IgD-negative memory B cell (primary cell): Measurements from ENCODE around the gene DPH2. TPM values are rescaled to one million over a fixed set of nuclear protein-coding genes. Genes with fewer than 3 reads are reported as not detected.
A peak's percentile ranks its signal among the peaks of the same experiment; 100 is the strongest.

ENCODE experiments used
- H3K27ac Mint-ChIP-seq, 3 donors: one replicate each; pipeline ENCODE4 v1.8.0; 2020 to 2022; ENCODE audit warnings: mild to moderate bottlenecking in 3 of 3, mixed read lengths in 3 of 3, moderate library complexity in 1 of 3
- H3K27me3 Mint-ChIP-seq: one replicate; pipeline ENCODE4 v1.8.0; 2021; ENCODE audit warnings: mixed read lengths
- H3K36me3 Mint-ChIP-seq: one replicate; pipeline ENCODE4 v1.8.0; 2020; ENCODE audit warnings: mild to moderate bottlenecking, mixed read lengths
- H3K4me1 Mint-ChIP-seq, 3 donors: one replicate each; pipeline ENCODE4 v1.8.0; 2020 to 2022; ENCODE audit warnings: mixed read lengths in 3 of 3, mild to moderate bottlenecking in 1 of 3
- H3K4me3 Mint-ChIP-seq, 4 donors: one replicate each; pipeline ENCODE4 v1.8.0; 2020 to 2022; ENCODE audit warnings: mild to moderate bottlenecking in 4 of 4, mixed read lengths in 4 of 4, moderate library complexity in 3 of 4
- H3K9me3 Mint-ChIP-seq, 3 donors: one replicate each; pipeline ENCODE4 v1.8.0; 2020 to 2021; ENCODE audit warnings: mixed read lengths in 3 of 3, mild to moderate bottlenecking in 1 of 3
- polyA plus RNA-seq: library from polyadenylated mRNA; unstranded; fragments of 300-500 nt; fragmentation: Illumina TruSeq; gene quantifications from one replicate; pipeline ENCODE4 v1.2.3, GENCODE V29; 2021

DPH2 gene
- polyA plus RNA-seq, 1 donor from 2014 or later = 38.4 TPM

DNA sequence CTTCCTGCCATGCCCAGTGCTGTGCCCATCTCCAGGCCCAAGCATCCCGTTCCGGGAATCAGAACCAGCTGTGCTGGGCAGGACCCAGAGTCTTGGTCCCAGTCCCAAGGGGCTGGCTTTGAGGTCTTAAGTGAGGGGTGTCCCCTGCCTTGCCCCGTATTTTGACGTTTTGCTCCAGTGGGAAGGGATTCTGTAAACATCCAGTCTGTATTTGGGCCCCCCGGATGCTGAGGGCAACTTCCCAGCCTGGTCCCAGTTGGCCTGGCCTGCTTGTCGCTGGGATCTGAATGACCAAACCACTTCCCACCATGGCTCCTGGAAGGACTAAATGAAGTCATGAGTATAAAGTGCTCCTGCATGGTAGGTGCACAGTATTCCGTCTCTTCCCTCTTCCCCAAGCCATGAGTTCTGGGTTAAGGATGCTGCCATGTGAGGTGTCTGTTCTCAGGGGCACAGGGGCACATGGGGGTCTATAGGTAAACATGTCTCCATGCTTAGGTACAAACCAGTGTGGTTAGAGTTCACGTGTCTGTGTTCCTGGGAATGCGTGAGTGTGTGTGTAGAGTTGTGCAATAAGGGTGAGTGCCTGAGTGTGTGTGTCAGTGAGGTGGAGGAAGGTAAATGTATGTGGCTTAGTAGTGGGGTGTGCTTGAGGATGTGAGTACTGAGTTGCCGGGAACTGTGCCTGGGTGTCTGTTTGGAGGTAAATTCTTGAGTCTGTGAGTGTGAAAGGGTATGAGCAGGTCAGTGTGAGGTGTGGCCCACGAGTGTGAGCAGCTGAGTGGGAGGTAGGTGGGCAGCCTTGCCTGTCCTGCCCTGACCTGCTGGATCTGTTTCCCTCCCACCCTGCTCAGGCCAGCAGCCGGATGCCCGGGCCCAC is 10.7 kb downstream of the DPH2 start:
- Mint-ChIP-seq H3K4me1 (peaks cover 14 to 37% (median 24%) of the 10 kb centered on the region in 3 donors), H3K9me3 (no peaks in the 10 kb centered on the region), H3K27ac (peak overlapping the region in 2 of 3 donors; percentile 36 to 49), H3K27me3 (peaks cover 3% of the 10 kb centered on the region), H3K36me3 (peaks cover 9% of the 10 kb centered on the region), H3K4me3 (peak overlapping the region; percentile 34 to 97 (median 88))

DNA sequence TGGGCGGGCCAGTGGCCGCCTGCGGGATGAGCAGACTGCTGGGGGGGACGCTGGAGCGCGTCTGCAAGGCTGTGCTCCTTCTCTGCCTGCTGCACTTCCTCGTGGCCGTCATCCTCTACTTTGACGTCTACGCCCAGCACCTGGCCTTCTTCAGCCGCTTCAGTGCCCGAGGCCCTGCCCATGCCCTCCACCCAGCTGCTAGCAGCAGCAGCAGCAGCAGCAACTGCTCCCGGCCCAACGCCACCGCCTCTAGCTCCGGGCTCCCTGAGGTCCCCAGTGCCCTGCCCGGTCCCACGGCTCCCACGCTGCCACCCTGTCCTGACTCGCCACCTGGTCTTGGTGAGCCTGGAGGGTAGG is 11.3 kb downstream of the DPH2 start:
- no peak overlapping the region for H3K27ac Mint-ChIP-seq
- peaks cover 14 to 34% (median 20%) of the 10 kb centered on the region in 3 donors for H3K4me1 Mint-ChIP-seq
- H3K9me3 Mint-ChIP-seq = no peaks in the 10 kb centered on the region
- H3K27me3 Mint-ChIP-seq = peaks cover 3% of the 10 kb centered on the region
- peak overlapping the region in 2 of 4 donors; percentile 16 to 34 for H3K4me3 Mint-ChIP-seq
- H3K36me3 Mint-ChIP-seq = peaks cover 9% of the 10 kb centered on the region

DNA sequence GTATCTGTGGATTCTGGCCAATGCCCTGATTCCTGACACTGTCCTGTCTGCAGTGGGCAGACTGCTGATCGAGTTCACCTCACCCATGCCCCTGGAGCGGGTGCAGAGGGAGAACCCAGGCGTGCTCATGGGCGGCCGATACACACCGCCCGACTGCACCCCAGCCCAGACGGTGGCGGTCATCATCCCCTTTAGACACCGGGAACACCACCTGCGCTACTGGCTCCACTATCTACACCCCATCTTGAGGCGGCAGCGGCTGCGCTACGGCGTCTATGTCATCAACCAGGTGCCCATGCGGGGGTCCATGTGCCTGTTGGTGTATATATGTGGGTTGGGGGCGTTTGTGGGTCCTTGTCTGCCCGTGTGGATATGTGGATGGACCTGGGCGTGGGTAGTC is 11.8 kb downstream of the DPH2 start:
- Mint-ChIP-seq H3K36me3 (peaks cover 9% of the 10 kb centered on the region), H3K9me3 (no peaks in the 10 kb centered on the region), H3K27me3 (peaks cover 3% of the 10 kb centered on the region), H3K4me3 (peak overlapping the region in 2 of 4 donors; percentile 25 to 34), H3K27ac (no peak overlapping the region), H3K4me1 (peaks cover 14 to 29% (median 20%) of the 10 kb centered on the region in 3 donors)

DNA sequence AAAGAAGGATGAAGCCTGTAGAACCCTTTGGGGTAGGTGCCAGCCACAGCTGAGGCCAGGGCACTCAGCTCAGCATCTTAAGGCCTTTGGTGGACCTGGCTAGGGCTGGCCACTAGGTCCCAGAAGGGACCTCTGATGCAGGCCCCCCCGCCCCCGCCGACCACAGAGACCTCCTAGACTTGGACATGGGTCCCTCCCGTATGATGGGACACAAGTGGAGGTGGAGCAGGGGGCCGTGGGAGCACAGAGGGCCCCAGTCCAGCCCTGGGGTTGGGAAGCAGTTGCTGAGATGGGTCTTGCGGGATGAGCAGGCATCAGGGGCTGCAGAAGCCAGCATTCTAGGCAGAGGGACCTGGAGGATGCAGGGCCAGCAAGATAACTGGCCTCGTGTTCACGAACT is 12.4 kb downstream of the DPH2 start:
- H3K4me3 Mint-ChIP-seq = peak overlapping the region in 1 of 4 donors; percentile 71
- no peak overlapping the region for H3K27ac Mint-ChIP-seq
- H3K27me3 Mint-ChIP-seq = peaks cover 3% of the 10 kb centered on the region
- H3K4me1 Mint-ChIP-seq = peaks cover 10 to 23% (median 15%) of the 10 kb centered on the region in 3 donors
- H3K36me3 Mint-ChIP-seq = peaks cover 4% of the 10 kb centered on the region
- no peaks in the 10 kb centered on the region for H3K9me3 Mint-ChIP-seq

DNA sequence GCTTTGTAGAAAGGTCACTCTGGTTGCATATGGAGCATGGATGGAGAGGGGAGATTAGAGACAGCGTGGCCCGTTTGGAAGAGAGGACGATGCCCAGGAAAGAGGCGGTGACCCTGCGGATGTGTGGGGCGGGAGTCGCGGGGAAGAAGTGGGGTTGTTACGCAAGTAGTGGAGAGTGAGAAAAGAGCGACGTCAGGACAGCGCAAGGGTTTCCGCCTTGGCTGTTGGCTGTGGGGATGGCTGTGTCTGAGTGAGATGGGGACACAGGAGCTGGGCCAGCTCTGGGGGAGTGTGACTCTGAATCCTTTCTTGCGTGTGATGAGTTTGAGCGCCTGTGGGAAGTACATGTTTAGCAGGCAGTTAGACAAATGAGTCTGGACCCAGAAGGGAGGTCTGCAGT is 13.0 kb downstream of the DPH2 start:
- Mint-ChIP-seq H3K4me3 (peak overlapping the region in 1 of 4 donors; percentile 71), H3K27ac (peak overlapping the region in 1 of 3 donors; percentile 32)

DNA sequence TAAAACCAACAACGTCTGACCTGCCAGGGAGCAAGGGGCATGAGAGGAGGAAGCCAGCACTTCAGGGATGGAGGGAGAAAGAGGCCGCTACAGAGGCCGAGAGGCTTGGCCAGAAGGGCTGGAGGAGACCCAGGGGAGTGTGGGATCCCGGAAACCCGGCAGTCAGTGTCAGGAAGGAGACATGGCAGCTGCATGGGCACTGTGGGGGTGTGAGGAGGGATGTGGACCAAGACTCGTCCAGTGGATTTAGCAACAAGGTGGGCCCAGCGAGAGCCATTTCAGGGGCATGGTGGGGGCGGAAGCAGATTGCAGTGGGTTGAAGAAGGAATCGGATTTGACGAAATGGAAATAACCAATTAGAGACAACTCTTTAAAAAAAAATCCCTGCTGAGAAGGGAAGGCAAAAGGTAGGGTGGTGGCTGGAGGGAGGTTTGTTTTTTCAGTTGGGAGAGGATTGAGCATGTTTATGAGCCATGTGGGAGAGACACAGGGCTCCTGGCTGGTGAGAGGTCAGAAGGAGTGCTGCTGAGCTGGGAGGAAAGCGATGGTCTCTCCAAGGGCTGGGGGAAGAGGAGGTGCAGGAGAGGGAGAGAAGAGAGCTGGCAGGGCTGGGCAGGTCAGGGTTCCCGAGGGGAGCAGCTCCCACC is 13.6 kb downstream of the DPH2 start:
- Mint-ChIP-seq H3K4me3 (peak overlapping the region in 1 of 4 donors; percentile 71), H3K27me3 (peaks cover 3% of the 10 kb centered on the region), H3K4me1 (peaks cover 0 to 14% (median 8%) of the 10 kb centered on the region in 3 donors), H3K9me3 (no peaks in the 10 kb centered on the region), H3K36me3 (peaks cover 4% of the 10 kb centered on the region), H3K27ac (peak overlapping the region in 1 of 3 donors; percentile 32)

More for the DNA sequence above, 13.0 kb downstream of the DPH2 start:
- peaks cover 4 to 18% (median 11%) of the 10 kb centered on the region in 3 donors for H3K4me1 Mint-ChIP-seq
- H3K9me3 Mint-ChIP-seq = no peaks in the 10 kb centered on the region
- H3K27me3 Mint-ChIP-seq = peaks cover 3% of the 10 kb centered on the region
- H3K36me3 Mint-ChIP-seq = peaks cover 4% of the 10 kb centered on the region

DNA sequence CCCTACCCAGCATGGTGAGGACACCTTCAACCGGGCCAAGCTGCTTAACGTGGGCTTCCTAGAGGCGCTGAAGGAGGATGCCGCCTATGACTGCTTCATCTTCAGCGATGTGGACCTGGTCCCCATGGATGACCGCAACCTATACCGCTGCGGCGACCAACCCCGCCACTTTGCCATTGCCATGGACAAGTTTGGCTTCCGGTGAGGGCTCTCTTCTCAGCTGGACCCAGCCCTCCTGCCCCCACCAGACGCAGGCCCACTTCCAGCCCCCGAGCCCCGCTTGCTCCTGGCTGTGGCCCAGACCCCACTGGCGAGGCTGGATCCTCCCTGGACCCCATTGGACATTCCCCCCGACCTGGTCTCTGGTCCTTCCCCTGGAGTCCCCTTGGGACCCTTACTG is 15.0 kb downstream of the DPH2 start:
- H3K27me3 Mint-ChIP-seq = peaks cover 3% of the 10 kb centered on the region
- peaks cover 3% of the 10 kb centered on the region for H3K36me3 Mint-ChIP-seq
- H3K9me3 Mint-ChIP-seq = no peaks in the 10 kb centered on the region
- no peak overlapping the region for H3K4me3 Mint-ChIP-seq
- H3K27ac Mint-ChIP-seq = no peak overlapping the region
- peaks cover 0 to 8% (median 4%) of the 10 kb centered on the region in 3 donors for H3K4me1 Mint-ChIP-seq

DNA sequence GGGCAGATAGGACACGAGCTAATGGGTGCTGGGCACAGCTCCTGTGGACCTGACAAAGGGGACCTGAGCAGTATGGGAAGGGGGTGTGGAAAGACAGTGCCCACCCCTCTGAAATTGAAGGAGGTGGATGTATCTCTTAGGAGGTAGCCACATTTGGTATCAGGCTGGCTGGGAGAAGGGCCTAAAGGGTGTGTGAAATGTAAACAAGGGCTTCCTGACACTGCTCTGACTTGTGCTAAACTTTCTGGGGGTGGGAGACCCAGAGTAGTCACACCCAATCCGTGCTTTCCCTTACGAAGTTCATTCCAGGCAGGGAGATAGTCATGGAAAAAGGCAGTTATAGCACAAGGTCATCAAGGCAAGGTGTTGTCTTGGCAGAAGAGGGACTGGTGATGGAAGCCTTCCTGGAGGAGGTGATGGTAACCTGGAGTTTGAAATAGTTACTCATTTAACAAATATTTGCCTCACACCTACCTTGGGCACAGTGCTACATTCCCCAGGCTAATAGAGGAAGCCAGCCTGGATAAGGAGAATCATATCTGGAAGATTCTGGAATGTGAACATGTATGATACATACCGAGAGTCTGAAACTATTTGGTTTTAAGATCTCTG is 16.3 kb downstream of the DPH2 start:
- H3K36me3 Mint-ChIP-seq = peaks cover 2% of the 10 kb centered on the region
- no peaks in the 10 kb centered on the region for H3K27me3 Mint-ChIP-seq
- H3K4me1 Mint-ChIP-seq = peaks cover 2 to 3% (median 3%) of the 10 kb centered on the region in 3 donors
- H3K9me3 Mint-ChIP-seq = no peaks in the 10 kb centered on the region
- H3K27ac Mint-ChIP-seq = no peak overlapping the region
- no peak overlapping the region for H3K4me3 Mint-ChIP-seq

DNA sequence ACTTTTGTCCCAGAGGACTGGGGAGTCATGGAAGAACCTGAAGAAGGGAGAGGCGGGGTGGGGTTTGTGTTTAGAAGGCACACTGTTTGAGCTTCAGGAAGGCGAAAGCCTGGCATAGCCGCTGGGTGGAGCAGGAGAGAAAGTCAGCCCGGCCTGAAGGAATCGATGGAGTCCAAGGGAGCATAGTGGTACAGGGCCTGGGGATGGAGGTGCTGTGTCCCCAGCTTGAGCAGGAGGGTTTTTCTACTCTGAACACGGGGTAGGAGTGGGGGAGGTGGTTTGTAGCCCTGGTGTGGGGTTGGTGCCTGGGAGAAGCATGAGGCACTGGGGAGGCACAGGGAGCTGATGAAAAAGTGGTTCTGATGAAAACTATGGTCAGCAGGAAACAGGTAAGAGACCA is 16.9 kb downstream of the DPH2 start:
- Mint-ChIP-seq H3K9me3 (no peaks in the 10 kb centered on the region), H3K36me3 (peaks cover 2% of the 10 kb centered on the region), H3K27me3 (no peaks in the 10 kb centered on the region), H3K4me3 (peak overlapping the region in 2 of 4 donors; percentile 44 to 50), H3K27ac (no peak overlapping the region), H3K4me1 (peaks cover 3 to 7% (median 5%) of the 10 kb centered on the region in 3 donors)

DNA sequence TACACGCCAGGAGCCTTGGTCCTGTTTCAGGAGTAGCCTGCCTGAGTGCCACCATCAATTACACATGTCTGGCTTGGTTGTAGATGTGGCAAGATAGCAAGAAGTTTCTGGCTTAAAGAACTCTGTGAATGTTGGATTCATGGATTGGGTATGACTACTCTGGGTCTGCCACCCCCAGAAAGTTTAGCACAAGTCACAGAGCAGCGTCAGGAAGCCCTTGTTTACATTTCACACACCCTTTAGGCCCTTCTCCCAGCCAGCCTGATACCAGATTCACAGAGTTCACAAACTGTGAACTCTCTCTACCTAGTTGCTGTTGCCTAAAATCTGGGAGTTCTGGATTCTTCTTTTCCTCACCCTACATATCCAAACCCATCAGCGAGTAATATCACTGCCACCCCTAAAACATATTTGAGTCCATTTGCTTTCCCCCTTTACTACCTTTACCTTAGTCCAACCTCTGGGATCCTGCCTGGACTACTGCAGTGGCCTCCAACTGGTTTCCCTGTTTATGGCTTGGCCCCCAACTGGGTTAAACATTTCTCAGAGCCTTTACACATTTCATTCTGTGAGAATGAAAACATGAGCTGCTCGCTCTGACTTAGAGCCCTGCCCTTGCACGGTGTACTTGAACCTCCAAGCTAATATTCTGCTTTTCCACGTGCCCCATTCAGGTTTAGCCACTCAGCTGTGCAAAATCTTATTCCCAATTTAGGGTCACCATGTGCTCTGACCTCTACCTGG is 17.5 kb downstream of the DPH2 start:
- peaks cover 2% of the 10 kb centered on the region for H3K36me3 Mint-ChIP-seq

DNA sequence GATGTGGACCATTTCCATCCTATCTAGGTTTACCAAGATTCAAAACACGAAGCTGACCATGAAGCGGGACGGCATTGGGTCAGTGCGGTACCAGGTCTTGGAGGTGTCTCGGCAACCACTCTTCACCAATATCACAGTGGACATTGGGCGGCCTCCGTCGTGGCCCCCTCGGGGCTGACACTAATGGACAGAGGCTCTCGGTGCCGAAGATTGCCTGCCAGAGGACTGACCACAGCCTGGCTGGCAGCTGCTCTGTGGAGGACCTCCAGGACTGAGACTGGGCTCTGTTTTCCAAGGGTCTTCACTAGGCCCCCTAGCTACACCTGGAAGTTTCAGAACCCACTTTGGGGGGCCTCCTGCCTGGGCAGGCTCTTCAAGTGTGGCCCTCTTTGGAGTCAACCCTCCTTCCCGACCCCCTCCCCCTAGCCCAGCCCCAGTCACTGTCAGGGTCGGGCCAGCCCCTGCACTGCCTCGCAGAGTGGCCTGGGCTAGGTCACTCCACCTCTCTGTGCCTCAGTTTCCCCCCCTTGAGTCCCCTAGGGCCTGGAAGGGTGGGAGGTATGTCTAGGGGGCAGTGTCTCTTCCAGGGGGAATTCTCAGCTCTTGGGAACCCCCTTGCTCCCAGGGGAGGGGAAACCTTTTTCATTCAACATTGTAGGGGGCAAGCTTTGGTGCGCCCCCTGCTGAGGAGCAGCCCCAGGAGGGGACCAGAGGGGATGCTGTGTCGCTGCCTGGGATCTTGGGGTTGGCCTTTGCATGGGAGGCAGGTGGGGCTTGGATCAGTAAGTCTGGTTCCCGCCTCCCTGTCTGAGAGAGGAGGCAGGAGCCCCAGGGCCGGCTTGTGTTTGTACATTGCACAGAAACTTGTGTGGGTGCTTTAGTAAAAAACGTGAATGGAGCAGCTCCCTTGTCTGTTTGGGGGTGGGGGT is 20.7 kb downstream of the DPH2 start:
- Mint-ChIP-seq H3K9me3 (no peaks in the 10 kb centered on the region), H3K4me1 (peaks cover 19 to 22% (median 20%) of the 10 kb centered on the region in 3 donors), H3K36me3 (peaks cover 3% of the 10 kb centered on the region), H3K27ac (peak overlapping the region; percentile 67 to 72 (median 67)), H3K27me3 (no peaks in the 10 kb centered on the region), H3K4me3 (peak overlapping the region; percentile 89 to 99 (median 96))

More for the DNA sequence above, 17.5 kb downstream of the DPH2 start:
- H3K27me3 Mint-ChIP-seq = no peaks in the 10 kb centered on the region
- no peaks in the 10 kb centered on the region for H3K9me3 Mint-ChIP-seq
- H3K4me1 Mint-ChIP-seq = peaks cover 3 to 7% (median 6%) of the 10 kb centered on the region in 3 donors
- peak overlapping the region in 1 of 4 donors; percentile 50 for H3K4me3 Mint-ChIP-seq
- no peak overlapping the region for H3K27ac Mint-ChIP-seq

DNA sequence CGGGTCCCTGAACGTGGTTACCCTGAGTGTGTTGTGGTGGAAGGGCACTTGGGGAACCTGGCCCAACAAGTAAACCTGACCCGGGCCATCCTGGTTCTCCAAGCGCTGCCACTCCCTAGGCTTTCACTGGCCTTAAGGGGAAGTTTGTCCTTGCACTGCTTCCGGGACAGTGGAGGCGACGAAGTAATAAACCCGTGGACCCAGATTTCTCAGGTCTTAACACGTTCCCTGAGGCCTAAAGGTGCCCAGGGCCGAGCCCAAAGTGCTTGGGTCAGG is 21.3 kb downstream of the DPH2 start:
- H3K9me3 Mint-ChIP-seq = no peaks in the 10 kb centered on the region
- H3K4me3 Mint-ChIP-seq = peak overlapping the region; percentile 89 to 99 (median 96)
- H3K27me3 Mint-ChIP-seq = no peaks in the 10 kb centered on the region
- peaks cover 3% of the 10 kb centered on the region for H3K36me3 Mint-ChIP-seq
- peak overlapping the region; percentile 67 to 78 (median 72) for H3K27ac Mint-ChIP-seq
- H3K4me1 Mint-ChIP-seq = peaks cover 19 to 22% (median 20%) of the 10 kb centered on the region in 3 donors

DNA sequence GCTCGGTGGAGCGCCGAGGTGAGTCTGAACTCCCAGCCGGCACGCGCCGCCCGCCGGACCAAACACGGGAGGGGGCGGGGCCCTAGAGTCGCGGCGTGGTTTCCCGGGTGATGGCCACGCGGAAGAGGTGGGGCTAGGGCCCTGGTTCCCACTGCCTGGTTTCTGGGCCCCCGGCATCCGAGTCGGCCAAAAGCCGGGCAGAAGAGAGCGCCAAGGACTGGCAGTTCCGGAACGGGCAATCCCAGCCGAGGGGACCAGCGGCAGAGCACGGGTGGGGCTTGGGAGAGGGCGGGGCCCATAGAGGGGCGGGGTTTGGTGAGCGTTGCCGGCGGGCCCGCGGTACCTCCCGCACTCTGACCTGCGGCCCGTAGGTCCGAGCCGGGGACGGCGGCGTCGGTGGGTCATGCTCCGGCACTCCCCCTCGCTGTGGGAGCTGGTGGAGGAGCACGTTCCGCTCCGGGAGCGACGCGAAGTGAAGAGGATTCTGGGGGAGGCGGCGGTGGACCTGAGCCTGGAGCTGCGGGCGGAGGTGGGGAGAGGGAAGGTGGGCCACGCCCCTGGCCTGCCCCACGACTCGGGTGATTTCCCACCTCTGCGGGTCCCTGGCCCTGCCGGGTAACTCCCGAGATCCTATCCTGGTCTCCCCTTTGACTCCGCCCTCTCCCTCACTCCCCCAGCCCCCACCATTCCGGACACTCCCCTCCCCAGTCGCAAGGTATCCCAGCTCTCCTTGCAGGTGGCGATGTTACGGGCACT is 21.8 kb downstream of the DPH2 start, which contains the start of gene CCDC24:
Gene CCDC24 (plus strand): TSS at position 124 of the 756 bp plus-strand sequence. CDS start 280 bp downstream, at position 404.
- peaks cover 3% of the 10 kb centered on the region for H3K36me3 Mint-ChIP-seq
- H3K27ac Mint-ChIP-seq = peak within 1 kb of the TSS; percentile 67 to 78 (median 72)
- peaks cover 19 to 22% (median 20%) of the 10 kb centered on the region in 3 donors for H3K4me1 Mint-ChIP-seq
- peak within 1 kb of the TSS; percentile 89 to 99 (median 96) for H3K4me3 Mint-ChIP-seq
- H3K27me3 Mint-ChIP-seq = no peaks in the 10 kb centered on the region
- no peaks in the 10 kb centered on the region for H3K9me3 Mint-ChIP-seq
